VCaP (cell line): ENCODE data around the gene HRAS.
A peak's percentile ranks its signal among the peaks of the same experiment; 100 is the strongest.

ENCODE experiments used
- H3K27ac ChIP-seq: fragments of 450-650 bp; 2 replicates; pipeline ENCODE4 v1.5.1; 2017
- CTCF ChIP-seq: fragments of 450-650 bp; conservative IDR thresholded peaks from 2 replicates; pipeline ENCODE4 v1.5.1; 2017; ENCODE audit warnings: mild to moderate bottlenecking, moderate library complexity

The HRAS gene

GRCh38 chr11:512761-513595, 22.4 kb downstream of the HRAS start:
- no peak overlapping the region for H3K27ac ChIP-seq
- TF ChIP-seq CTCF: no peak

- no peak overlapping the region for H3K27ac ChIP-seq
- no peak for TF ChIP-seq CTCF
These were observed 26.4 kb downstream of the HRAS start for GRCh38 chr11:508956-509355.

- no peak for TF ChIP-seq CTCF
- H3K27ac ChIP-seq: peak overlapping the region; percentile 99
These were observed 27.5 kb downstream of the HRAS start for GRCh38 chr11:507727-508515.

GRCh38 chr11:506995-507726, 28.2 kb downstream of the HRAS start, which contains the start of gene RNH1:
Gene RNH1 (minus strand): TSS chr11:507242. CDS start chr11:502162, 5,080 bp downstream.
- no peak for TF ChIP-seq CTCF
- peak within 1 kb of the TSS; percentile 99 for H3K27ac ChIP-seq

GRCh38 chr11:506238-506994, 29.0 kb downstream of the HRAS start:
- peak overlapping the region; percentile 99 for H3K27ac ChIP-seq
- no peak for TF ChIP-seq CTCF

- no peak for TF ChIP-seq CTCF
- H3K27ac ChIP-seq: peak overlapping the region; percentile 99
These were observed 30.4 kb downstream of the HRAS start for GRCh38 chr11:504994-505344.
